PFSK-1 (cell line): ENCODE results near the gene DYNC2H1.

Experiments
- POLR2AphosphoS5 ChIP-seq: IDR thresholded peaks from 2 replicates; pipeline ENCODE4 v1.6.1; 2012; ENCODE audit warnings: low read depth, mild to moderate bottlenecking, control low read depth, low read length, moderate library complexity
- REST ChIP-seq, 2 experiments: IDR thresholded peaks; 2 replicates each; pipeline versions ENCODE4 v1.6.1 to v1.8.0; 2011 to 2012; ENCODE audit warnings: low read depth in 2 of 2, low read length in 2 of 2, control low read depth in 1 of 2, inconsistent platforms in 1 of 2, mild to moderate bottlenecking in 1 of 2, moderate library complexity in 1 of 2; ENCODE audit not compliant: insufficient read depth in 1 of 2
- SIN3A ChIP-seq: IDR thresholded peaks from 2 replicates; pipeline ENCODE4 v1.6.1; 2012; ENCODE audit warnings: mild to moderate bottlenecking, low read length, moderate library complexity, borderline replicate concordance; ENCODE audit not compliant: insufficient read depth
- TAF1 ChIP-seq: IDR thresholded peaks from 2 replicates; pipeline ENCODE4 v1.6.1; 2012; ENCODE audit warnings: low read length, control low read depth, borderline replicate concordance; ENCODE audit not compliant: insufficient read depth

- no peak for TF ChIP-seq POLR2AphosphoS5
- no peak for TF ChIP-seq SIN3A
- no peak for TF ChIP-seq REST (IDR thresholded peaks at IDR 0.05; ENCODE audit: insufficient read depth in 1 of 2, low read depth in 2 of 2, low read length in 2 of 2)
- TF ChIP-seq TAF1 = no peak
Observed at GRCh38 chr11:103378931-103379330, 269.7 kb downstream of the DYNC2H1 start.
